SK-N-SH (cell line): ENCODE measurements around the gene DNAJC1. TPM values are rescaled to one million over a fixed set of nuclear protein-coding genes. Genes with fewer than 3 reads are reported as not detected.

Source experiments
- CTCF ChIA-PET: fragments of 300-600, 350-600 bp; formaldehyde crosslinking; extraction: SDS; loops from one replicate; lab custom pipeline; 2021; lab: Yijun Ruan, JAX
- POLR2A ChIA-PET: fragments of 350-600 bp; sonication (Branson Sonifier 250); formaldehyde crosslinking; extraction: SDS; loops from one replicate; lab custom pipeline; 2020; ENCODE audit warnings: antibody characterized with exemption, inconsistent platforms; lab: Yijun Ruan, JAX
- DNase-seq: peaks from one replicate; pipeline ENCODE4 v3.0.0; 2012
- H2AFZ ChIP-seq: fragments of 200-600 bp; sonication (generic); 2 replicates; pipeline ENCODE4 v1.8.1; 2016; ENCODE audit warnings: antibody characterized with exemption, mild to moderate bottlenecking, low read depth
- H3F3A ChIP-seq: fragments of 200-600 bp; sonication (generic); replicated peaks from 2 replicates; pipeline ENCODE3; 2016; ENCODE audit warnings: antibody characterized with exemption, mild to moderate bottlenecking; ENCODE audit not compliant: insufficient read depth
- H3K27ac ChIP-seq, 2 experiments: fragments of 200-500 bp in 1 of 2; fragments of 200-600 bp in 1 of 2; sonication (Bioruptor generic) in 1 of 2; sonication (generic), shearing (Covaris generic) in 1 of 2; 2 replicates each; pipeline versions ENCODE4 v1.5.1 to v1.6.1; 2014 to 2016; ENCODE audit warnings: low read depth in 2 of 2, inconsistent platforms in 1 of 2, low read length in 1 of 2, mild to moderate bottlenecking in 1 of 2, mixed read lengths in 1 of 2
- H3K27me3 ChIP-seq: fragments of 200-600 bp; sonication (generic), shearing (Covaris generic); 2 replicates; pipeline ENCODE4 v1.6.1; 2016; ENCODE audit warnings: mixed run types; ENCODE audit not compliant: insufficient read depth
- H3K36me3 ChIP-seq, 2 experiments: fragments of 200-500 bp in 1 of 2; fragments of 200-600 bp in 1 of 2; sonication (Bioruptor generic) in 1 of 2; sonication (generic) in 1 of 2; replicated peaks in 1 of 2; 2 replicates each; pipeline versions ENCODE3 to v1.5.1; 2014 to 2016; ENCODE audit warnings: low read length in 1 of 2, mild to moderate bottlenecking in 1 of 2; ENCODE audit not compliant: insufficient read depth in 2 of 2, control insufficient read depth in 1 of 2
- H3K4me1 ChIP-seq, 2 experiments: fragments of 200-500 bp in 1 of 2; fragments of 200-600 bp in 1 of 2; sonication (Bioruptor generic) in 1 of 2; sonication (generic), shearing (Covaris generic) in 1 of 2; 2 replicates each; pipeline versions ENCODE4 v1.5.1 to v1.6.1; 2014 to 2016; ENCODE audit warnings: low read depth in 1 of 2, low read length in 1 of 2, mixed run types in 1 of 2; ENCODE audit not compliant: insufficient read depth in 2 of 2, control insufficient read depth in 1 of 2
- H3K4me2 ChIP-seq: fragments of 200-600 bp; sonication (generic), shearing (Covaris generic); 2 replicates; pipeline ENCODE4 v1.6.1; 2017; ENCODE audit warnings: mixed run types
- H3K4me3 ChIP-seq, 2 experiments: fragments of 200-500 bp in 1 of 2; fragments of 200-600 bp in 1 of 2; sonication (Bioruptor generic) in 1 of 2; sonication (generic), shearing (Covaris generic) in 1 of 2; 2 replicates each; pipeline versions ENCODE4 v1.5.1 to v1.8.1; 2014 to 2016; ENCODE audit warnings: low read depth in 2 of 2, inconsistent platforms in 1 of 2, low read length in 1 of 2, mild to moderate bottlenecking in 1 of 2, mixed read lengths in 1 of 2, moderate library complexity in 1 of 2
- H3K79me2 ChIP-seq: fragments of 200-600 bp; sonication (generic); 2 replicates; pipeline ENCODE4 v1.8.1; 2017; ENCODE audit warnings: mild to moderate bottlenecking; ENCODE audit not compliant: insufficient read depth
- H3K9ac ChIP-seq: fragments of 200-600 bp; sonication (generic); 2 replicates; pipeline ENCODE4 v1.6.1; 2017; ENCODE audit warnings: mixed run types
- H3K9me2 ChIP-seq: fragments of 200-600 bp; sonication (generic); 2 replicates; pipeline ENCODE4 v1.6.1; 2017; ENCODE audit warnings: mixed run types
- H3K9me3 ChIP-seq: fragments of 200-600 bp; sonication (generic); 2 replicates; pipeline ENCODE4 v1.6.1; 2017; ENCODE audit warnings: mixed run types, mild to moderate bottlenecking, moderate library complexity
- H4K20me1 ChIP-seq: fragments of 200-600 bp; sonication (generic); 2 replicates; pipeline ENCODE4 v1.6.1; 2017; ENCODE audit warnings: mild to moderate bottlenecking, mixed run types; ENCODE audit not compliant: insufficient read depth
- CHD2 ChIP-seq: fragments of 150-350 bp; IDR thresholded peaks from 2 replicates; pipeline ENCODE4 v1.6.1; 2018; ENCODE audit warnings: low read length; ENCODE audit not compliant: partially characterized antibody
- ELF1 ChIP-seq: IDR thresholded peaks from 2 replicates; pipeline ENCODE4 v1.4.0; 2012
- EP300 ChIP-seq, 2 experiments: IDR thresholded peaks; 2 replicates each; pipeline versions ENCODE4 v1.4.0 to v1.6.1; 2012; ENCODE audit warnings: borderline replicate concordance in 1 of 2, low read depth in 1 of 2, low read length in 1 of 2
- EZH2phosphoT487 ChIP-seq: fragments of 200-600 bp; sonication (generic); IDR thresholded peaks from 2 replicates; pipeline ENCODE4 v1.6.1; 2017; ENCODE audit warnings: low read depth, mixed run types, mild to moderate bottlenecking, antibody characterized with exemption, moderate library complexity, borderline replicate concordance
- FOXJ3 ChIP-seq: sonication (generic); formaldehyde crosslinking; IDR thresholded peaks from 2 replicates; pipeline ENCODE4 v1.5.1; 2020; ENCODE audit warnings: mild to moderate bottlenecking, missing genetic modification reagents
- FOXM1 ChIP-seq: IDR thresholded peaks from 2 replicates; pipeline ENCODE4 v1.4.0; 2012; ENCODE audit warnings: low read depth, mild to moderate bottlenecking
- GATA2 ChIP-seq: sonication (generic); formaldehyde crosslinking; IDR thresholded peaks from 2 replicates; pipeline ENCODE4 v1.5.0; 2020; ENCODE audit warnings: mild to moderate bottlenecking, missing genetic modification reagents
- IRF3 ChIP-seq: fragments of 150-350 bp; IDR thresholded peaks from 2 replicates; pipeline ENCODE4 v1.6.1; 2016; ENCODE audit warnings: mild to moderate bottlenecking, low read depth, low read length
- JUND ChIP-seq: IDR thresholded peaks from 2 replicates; pipeline ENCODE4 v1.4.0; 2012
- MEF2A ChIP-seq: IDR thresholded peaks from 2 replicates; pipeline ENCODE4 v1.4.0; 2012; ENCODE audit warnings: low read depth, borderline replicate concordance
- PBX3 ChIP-seq: IDR thresholded peaks from 2 replicates; pipeline ENCODE4; 2012
- POLR2AphosphoS5 ChIP-seq: IDR thresholded peaks from 2 replicates; pipeline ENCODE4 v1.6.1; 2012; ENCODE audit warnings: low read depth, low read length
- RAD21 ChIP-seq: IDR thresholded peaks from 2 replicates; pipeline ENCODE4 v1.6.1; 2012; ENCODE audit warnings: mild to moderate bottlenecking, low read length
- RXRA ChIP-seq: IDR thresholded peaks from 2 replicates; pipeline ENCODE4 v1.4.0; 2012; ENCODE audit warnings: low read depth, mild to moderate bottlenecking, borderline replicate concordance
- SIN3A ChIP-seq: IDR thresholded peaks from 2 replicates; pipeline ENCODE4 v1.6.1; 2012; ENCODE audit warnings: low read depth, mild to moderate bottlenecking, low read length, moderate library complexity, borderline replicate concordance
- TEAD4 ChIP-seq: IDR thresholded peaks from 2 replicates; pipeline ENCODE4 v1.4.0; 2012; ENCODE audit warnings: mild to moderate bottlenecking, borderline replicate concordance; ENCODE audit not compliant: insufficient read depth
- YY1 ChIP-seq: IDR thresholded peaks from 2 replicates; pipeline ENCODE4 v1.4.0; 2012; ENCODE audit warnings: low read depth, mild to moderate bottlenecking
- WGBS: methylation state at CpG from one replicate; pipeline ENCODE4 v1.1.6; 2017; ENCODE audit warnings: low lambda C conversion rate; 5-methylcytosine and 5-hydroxymethylcytosine counted together
- polyA plus RNA-seq, 3 experiments: library from polyadenylated mRNA; depleted of rRNA; stranded (reverse); fragments of >200 nt; gene quantifications; 2 replicates each; pipeline ENCODE4 v1.2.3, GENCODE V29; 2012
- TF ChIP-seq, protein P1 (sequence below): IDR thresholded peaks from 2 replicates; pipeline ENCODE4 v1.4.0; 2012; ENCODE audit warnings: low read depth, borderline replicate concordance
- TF ChIP-seq, protein P2 (sequence below): IDR thresholded peaks from 2 replicates; pipeline ENCODE4 v1.6.1; 2012; ENCODE audit warnings: mild to moderate bottlenecking, low read depth, low read length, moderate library complexity
- TF ChIP-seq, protein P3 (sequence below): IDR thresholded peaks from 2 replicates; pipeline ENCODE4 v1.4.0; 2012; ENCODE audit warnings: low read depth, borderline replicate concordance

DNAJC1 gene
- polyA plus RNA-seq, 1 of the 3 experiments (the other 2 are of a cell fraction), result 9.3 TPM

GRCh38 chr10:21888959-21889358 is 114.6 kb downstream of the DNAJC1 start:
- no peak overlapping the region for H3K4me2 ChIP-seq
- peaks cover 0 to 7% of the 10 kb centered on the region in 2 experiments for H3K36me3 ChIP-seq
- no peak overlapping the region for H3K27ac ChIP-seq
- ChIA-PET POLR2A (no interaction called here), CTCF (interaction anchor here (0.6 kb wide), 1 partner anchor 359 kb away, joined by 3 read pairs; no protein-coding TSS in a partner anchor)
- TF ChIP-seq, protein P1, sequence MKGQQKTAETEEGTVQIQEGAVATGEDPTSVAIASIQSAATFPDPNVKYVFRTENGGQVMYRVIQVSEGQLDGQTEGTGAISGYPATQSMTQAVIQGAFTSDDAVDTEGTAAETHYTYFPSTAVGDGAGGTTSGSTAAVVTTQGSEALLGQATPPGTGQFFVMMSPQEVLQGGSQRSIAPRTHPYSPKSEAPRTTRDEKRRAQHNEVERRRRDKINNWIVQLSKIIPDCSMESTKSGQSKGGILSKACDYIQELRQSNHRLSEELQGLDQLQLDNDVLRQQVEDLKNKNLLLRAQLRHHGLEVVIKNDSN, result no peak
- TF ChIP-seq RXRA, result no peak
- no peak for TF ChIP-seq TEAD4
- no peak for TF ChIP-seq FOXM1
- TF ChIP-seq GATA2 (CRISPR knock-in tag), result no peak
- TF ChIP-seq JUND, result no peak
- TF ChIP-seq ELF1, result no peak
- no peak for TF ChIP-seq EZH2phosphoT487
- TF ChIP-seq, protein P2, sequence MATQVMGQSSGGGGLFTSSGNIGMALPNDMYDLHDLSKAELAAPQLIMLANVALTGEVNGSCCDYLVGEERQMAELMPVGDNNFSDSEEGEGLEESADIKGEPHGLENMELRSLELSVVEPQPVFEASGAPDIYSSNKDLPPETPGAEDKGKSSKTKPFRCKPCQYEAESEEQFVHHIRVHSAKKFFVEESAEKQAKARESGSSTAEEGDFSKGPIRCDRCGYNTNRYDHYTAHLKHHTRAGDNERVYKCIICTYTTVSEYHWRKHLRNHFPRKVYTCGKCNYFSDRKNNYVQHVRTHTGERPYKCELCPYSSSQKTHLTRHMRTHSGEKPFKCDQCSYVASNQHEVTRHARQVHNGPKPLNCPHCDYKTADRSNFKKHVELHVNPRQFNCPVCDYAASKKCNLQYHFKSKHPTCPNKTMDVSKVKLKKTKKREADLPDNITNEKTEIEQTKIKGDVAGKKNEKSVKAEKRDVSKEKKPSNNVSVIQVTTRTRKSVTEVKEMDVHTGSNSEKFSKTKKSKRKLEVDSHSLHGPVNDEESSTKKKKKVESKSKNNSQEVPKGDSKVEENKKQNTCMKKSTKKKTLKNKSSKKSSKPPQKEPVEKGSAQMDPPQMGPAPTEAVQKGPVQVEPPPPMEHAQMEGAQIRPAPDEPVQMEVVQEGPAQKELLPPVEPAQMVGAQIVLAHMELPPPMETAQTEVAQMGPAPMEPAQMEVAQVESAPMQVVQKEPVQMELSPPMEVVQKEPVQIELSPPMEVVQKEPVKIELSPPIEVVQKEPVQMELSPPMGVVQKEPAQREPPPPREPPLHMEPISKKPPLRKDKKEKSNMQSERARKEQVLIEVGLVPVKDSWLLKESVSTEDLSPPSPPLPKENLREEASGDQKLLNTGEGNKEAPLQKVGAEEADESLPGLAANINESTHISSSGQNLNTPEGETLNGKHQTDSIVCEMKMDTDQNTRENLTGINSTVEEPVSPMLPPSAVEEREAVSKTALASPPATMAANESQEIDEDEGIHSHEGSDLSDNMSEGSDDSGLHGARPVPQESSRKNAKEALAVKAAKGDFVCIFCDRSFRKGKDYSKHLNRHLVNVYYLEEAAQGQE, result no peak
- TF ChIP-seq SIN3A, result no peak
- TF ChIP-seq RAD21, result no peak
- TF ChIP-seq PBX3, result no peak
- no peak for TF ChIP-seq MEF2A
- TF ChIP-seq, protein P3, sequence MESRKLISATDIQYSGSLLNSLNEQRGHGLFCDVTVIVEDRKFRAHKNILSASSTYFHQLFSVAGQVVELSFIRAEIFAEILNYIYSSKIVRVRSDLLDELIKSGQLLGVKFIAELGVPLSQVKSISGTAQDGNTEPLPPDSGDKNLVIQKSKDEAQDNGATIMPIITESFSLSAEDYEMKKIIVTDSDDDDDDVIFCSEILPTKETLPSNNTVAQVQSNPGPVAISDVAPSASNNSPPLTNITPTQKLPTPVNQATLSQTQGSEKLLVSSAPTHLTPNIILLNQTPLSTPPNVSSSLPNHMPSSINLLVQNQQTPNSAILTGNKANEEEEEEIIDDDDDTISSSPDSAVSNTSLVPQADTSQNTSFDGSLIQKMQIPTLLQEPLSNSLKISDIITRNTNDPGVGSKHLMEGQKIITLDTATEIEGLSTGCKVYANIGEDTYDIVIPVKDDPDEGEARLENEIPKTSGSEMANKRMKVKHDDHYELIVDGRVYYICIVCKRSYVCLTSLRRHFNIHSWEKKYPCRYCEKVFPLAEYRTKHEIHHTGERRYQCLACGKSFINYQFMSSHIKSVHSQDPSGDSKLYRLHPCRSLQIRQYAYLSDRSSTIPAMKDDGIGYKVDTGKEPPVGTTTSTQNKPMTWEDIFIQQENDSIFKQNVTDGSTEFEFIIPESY, result no peak
- no peak for TF ChIP-seq IRF3
- no peak for TF ChIP-seq EP300 (IDR thresholded peaks at IDR 0.05; ENCODE audit: borderline replicate concordance in 1 of 2, low read depth in 1 of 2, low read length in 1 of 2)
- TF ChIP-seq YY1, result no peak
- TF ChIP-seq CHD2, result no peak
- TF ChIP-seq FOXJ3 (CRISPR knock-in tag), result no peak
- no peak for TF ChIP-seq POLR2AphosphoS5
- H2AFZ ChIP-seq, result no peak overlapping the region
- no peaks in the 10 kb centered on the region for H3K79me2 ChIP-seq
- no peak overlapping the region for H3K9ac ChIP-seq
- 82% methylated on average over 5 of the region's 5 CpGs for WGBS
- DNase-seq, result no peak
- H4K20me1 ChIP-seq, result no peaks in the 10 kb centered on the region
- no peaks in the 10 kb centered on the region; the same call in 1 of the 2 replicates for H3K9me3 ChIP-seq
- H3K9me2 ChIP-seq, result no peaks in the 10 kb centered on the region
- no peaks in the 10 kb centered on the region for H3K4me1 ChIP-seq
- no peak overlapping the region for H3K4me3 ChIP-seq
- H3F3A ChIP-seq, result no peaks in the 10 kb centered on the region
- H3K27me3 ChIP-seq, result no peaks in the 10 kb centered on the region
